ENCODE data around the gene HSD17B13.
"Not testable (repeated sequence)": the region's sequence is repeated elsewhere in the genome, so short reads cannot be mapped to it uniquely, and the experiment has no call there.

HSD17B13 gene

GRCh38 chr4:87345139-87345538 is 22.5 kb upstream of the HSD17B13 start:
- Histone ChIP-seq H3K36me3 (replicated peaks) (peaks cover 4% of the 10 kb centered on the region), H3K4me3 (ENCODE audit: low read depth, low read length) (no peak overlapping the region), H3K27ac (no peak overlapping the region), H3K27me3 (replicated peaks) (no peaks in the 10 kb centered on the region)
- TF ChIP-seq CTCF (IDR thresholded peaks at IDR 0.05; ENCODE audit: low read depth, low read length, missing control alignments), result no peak
- in situ Hi-C loops (cut with HindIII; ENCODE audit: low pct_ligation_motif_present, low sequenced_read_pairs), result no loop called here
- DNase-seq, result no peak

GRCh38 chr4:87342872-87343271 is 20.2 kb upstream of the HSD17B13 start:
- DNase-seq, result no peak
- in situ Hi-C loops (cut with HindIII; ENCODE audit: low pct_ligation_motif_present, low sequenced_read_pairs), result no loop called here
- H3K27ac ChIP-seq, result no peak overlapping the region
- peaks cover 4% of the 10 kb centered on the region for H3K36me3 ChIP-seq (replicated peaks)
- H3K4me3 ChIP-seq (ENCODE audit: low read depth, low read length), result no peak overlapping the region
- no peak for TF ChIP-seq CTCF (IDR thresholded peaks at IDR 0.05; ENCODE audit: low read depth, low read length, missing control alignments)
- no peaks in the 10 kb centered on the region for H3K27me3 ChIP-seq (replicated peaks)

- in situ Hi-C loops (cut with HindIII; ENCODE audit: low pct_ligation_motif_present, low sequenced_read_pairs); H3K4me3 ChIP-seq (ENCODE audit: low read depth, low read length); H3K27me3 ChIP-seq (replicated peaks); H3K27ac ChIP-seq; DNase-seq; H3K36me3 ChIP-seq (replicated peaks): not testable (repeated sequence)
Observed at GRCh38 chr4:87341954-87342635, 19.4 kb upstream of the HSD17B13 start.

- H3K27me3 ChIP-seq (replicated peaks), result no peaks in the 10 kb centered on the region
- no peaks in the 10 kb centered on the region for H3K36me3 ChIP-seq (replicated peaks)
- in situ Hi-C loops (cut with HindIII; ENCODE audit: low pct_ligation_motif_present, low sequenced_read_pairs), result no loop called here
- no peak for TF ChIP-seq CTCF (IDR thresholded peaks at IDR 0.05; ENCODE audit: low read depth, low read length, missing control alignments)
- H3K27ac ChIP-seq, result no peak overlapping the region
- DNase-seq, result no peak
- H3K4me3 ChIP-seq (ENCODE audit: low read depth, low read length), result no peak overlapping the region
Observed at GRCh38 chr4:87339440-87339839, 16.8 kb upstream of the HSD17B13 start.

GRCh38 chr4:87337361-87337760 is 14.7 kb upstream of the HSD17B13 start:
- Histone ChIP-seq H3K27me3 (replicated peaks) (no peaks in the 10 kb centered on the region), H3K4me3 (ENCODE audit: low read depth, low read length) (no peak overlapping the region), H3K36me3 (replicated peaks) (no peaks in the 10 kb centered on the region), H3K27ac (no peak overlapping the region)
- no peak for DNase-seq
- in situ Hi-C loops (cut with HindIII; ENCODE audit: low pct_ligation_motif_present, low sequenced_read_pairs), result no loop called here
- no peak for TF ChIP-seq CTCF (IDR thresholded peaks at IDR 0.05; ENCODE audit: low read depth, low read length, missing control alignments)

GRCh38 chr4:87333267-87333666 is 10.6 kb upstream of the HSD17B13 start:
- DNase-seq, result no peak
- Histone ChIP-seq H3K27me3 (replicated peaks) (no peaks in the 10 kb centered on the region), H3K4me3 (ENCODE audit: low read depth, low read length) (no peak overlapping the region), H3K27ac (no peak overlapping the region), H3K36me3 (replicated peaks) (no peaks in the 10 kb centered on the region)
- in situ Hi-C loops (cut with HindIII; ENCODE audit: low pct_ligation_motif_present, low sequenced_read_pairs), result no loop called here
- TF ChIP-seq CTCF (IDR thresholded peaks at IDR 0.05; ENCODE audit: low read depth, low read length, missing control alignments), result no peak
